Measurements from ENCODE around the gene KRT86. TPM values are rescaled to one million over a fixed set of nuclear protein-coding genes. Genes with fewer than 3 reads are reported as not detected.

KRT86 gene
- total and polyA plus RNA-seq, 9 of the 15 experiments (the other 6 are each of a cell fraction or from before 2014, with no cell fraction given), result not detected

GRCh38 chr12:52278575-52279421, 4.4 kb downstream of the KRT86 start (continued):
- TF ChIP-seq PREB (CRISPR knock-in tag; IDR thresholded peaks at IDR 0.05), result no peak
- TF ChIP-seq TCF7 (IDR thresholded peaks at IDR 0.05; ENCODE audit: borderline replicate concordance), result no peak
- no peak for TF ChIP-seq CBX2 (IDR thresholded peaks at IDR 0.05; ENCODE audit: insufficient read depth, low read length, poor library complexity, severe bottlenecking)
- TF ChIP-seq ZNF324 (CRISPR knock-in tag; IDR thresholded peaks at IDR 0.05), result no peak
- TF ChIP-seq PHB2 (IDR thresholded peaks at IDR 0.05; ENCODE audit: low read depth), result no peak
- no peak for TF ChIP-seq ZFP1 (CRISPR knock-in tag; IDR thresholded peaks at IDR 0.05)
- TF ChIP-seq ZKSCAN3 (CRISPR knock-in tag; IDR thresholded peaks at IDR 0.05), result no peak
- no peak for TF ChIP-seq SNAPC5 (CRISPR knock-in tag; IDR thresholded peaks at IDR 0.05)
- TF ChIP-seq JUND (IDR thresholded peaks at IDR 0.05; ENCODE audit: borderline replicate concordance, low read depth, low read length), result 0 out of 2 replicates have a peak, but pooled peaks have one; percentile 16
- no peak; the same call in 2 of the 3 replicates for TF ChIP-seq JUND (tag; IDR thresholded peaks at IDR 0.05; ENCODE audit: borderline replicate concordance, low read depth, low read length)
- no peak for TF ChIP-seq NEUROD1 (IDR thresholded peaks at IDR 0.05; ENCODE audit: borderline replicate concordance, low read depth, low read length, partially characterized antibody)
- TF ChIP-seq, protein P1, sequence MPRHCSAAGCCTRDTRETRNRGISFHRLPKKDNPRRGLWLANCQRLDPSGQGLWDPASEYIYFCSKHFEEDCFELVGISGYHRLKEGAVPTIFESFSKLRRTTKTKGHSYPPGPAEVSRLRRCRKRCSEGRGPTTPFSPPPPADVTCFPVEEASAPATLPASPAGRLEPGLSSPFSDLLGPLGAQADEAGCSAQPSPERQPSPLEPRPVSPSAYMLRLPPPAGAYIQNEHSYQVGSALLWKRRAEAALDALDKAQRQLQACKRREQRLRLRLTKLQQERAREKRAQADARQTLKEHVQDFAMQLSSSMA (CRISPR knock-in tag; IDR thresholded peaks at IDR 0.05), result peak; percentile 31; the same call in 1 of the 2 replicates
- no peak for TF ChIP-seq CREB1 (IDR thresholded peaks at IDR 0.05)
- peak; percentile 48 for TF ChIP-seq CREB1 (CRISPR knock-in tag; IDR thresholded peaks at IDR 0.05)
- TF ChIP-seq IRF2 (CRISPR knock-in tag; IDR thresholded peaks at IDR 0.05), result no peak
- TF ChIP-seq IFI16 (CRISPR knock-in tag; IDR thresholded peaks at IDR 0.05), result no peak
- TF ChIP-seq POLR2H (tag; IDR thresholded peaks at IDR 0.05; ENCODE audit: low read depth), result no peak
- no peak for TF ChIP-seq HNRNPH1 (optimal IDR thresholded peaks at IDR 0.05; ENCODE audit: low read depth, low read length)
- TF ChIP-seq NRF1 (conservative IDR thresholded peaks at IDR 0.05 in 1 of 2, IDR thresholded peaks at IDR 0.05 in 1 of 2), result peak; percentile 32 to 57; a peak in 2 of 4 replicates
- TF ChIP-seq CHAMP1 (IDR thresholded peaks at IDR 0.05), result no peak
- peak in 1 of 3 experiments; percentile 17 for TF ChIP-seq YY1 (IDR thresholded peaks at IDR 0.05; ENCODE audit: borderline replicate concordance in 1 of 3, control insufficient read depth in 1 of 3, extremely low read depth in 1 of 3, insufficient read depth in 3 of 3, insufficient read length in 1 of 3, insufficient replicate concordance in 2 of 3, low read depth in 1 of 3, low read length in 2 of 3)
